Measurements from ENCODE around the gene CCDC149. TPM values are rescaled to one million over a fixed set of nuclear protein-coding genes. Genes with fewer than 3 reads are reported as not detected.

The CCDC149 gene
- total RNA-seq, 1 experiment from 2014 or later: 1.4 TPM

GRCh38 chr4:24896056-24896455 is 16.8 kb downstream of the CCDC149 start:
- Histone ChIP-seq H3K4me3 (ENCODE audit: insufficient read depth, low read depth, low read length) (no peak overlapping the region), H3K27me3 (ENCODE audit: control insufficient read depth, insufficient read depth, low read length) (no peaks in the 10 kb centered on the region), H3K36me3 (replicated peaks; ENCODE audit: control insufficient read depth, insufficient read depth, low read length) (no peaks in the 10 kb centered on the region)
- DNase-seq: no peak

- Histone ChIP-seq H3K36me3 (replicated peaks; ENCODE audit: control insufficient read depth, insufficient read depth, low read length) (no peaks in the 10 kb centered on the region), H3K4me3 (ENCODE audit: insufficient read depth, low read depth, low read length) (no peak overlapping the region), H3K27me3 (ENCODE audit: control insufficient read depth, insufficient read depth, low read length) (no peaks in the 10 kb centered on the region)
- no peak for DNase-seq
Measured at GRCh38 chr4:24895461-24895860, 17.4 kb downstream of the CCDC149 start.

GRCh38 chr4:24894846-24895245 is 18.0 kb downstream of the CCDC149 start:
- Histone ChIP-seq H3K4me3 (ENCODE audit: insufficient read depth, low read depth, low read length) (no peak overlapping the region), H3K27me3 (ENCODE audit: control insufficient read depth, insufficient read depth, low read length) (no peaks in the 10 kb centered on the region), H3K36me3 (replicated peaks; ENCODE audit: control insufficient read depth, insufficient read depth, low read length) (no peaks in the 10 kb centered on the region)
- no peak for DNase-seq

GRCh38 chr4:24894243-24894642 is 18.6 kb downstream of the CCDC149 start:
- H3K4me3 ChIP-seq (ENCODE audit: insufficient read depth, low read depth, low read length): no peak overlapping the region
- H3K27me3 ChIP-seq (ENCODE audit: control insufficient read depth, insufficient read depth, low read length): no peaks in the 10 kb centered on the region
- DNase-seq: no peak
- H3K36me3 ChIP-seq (replicated peaks; ENCODE audit: control insufficient read depth, insufficient read depth, low read length): no peaks in the 10 kb centered on the region

- DNase-seq: no peak
- H3K4me3 ChIP-seq (ENCODE audit: insufficient read depth, low read depth, low read length): no peak overlapping the region
- H3K27me3 ChIP-seq (ENCODE audit: control insufficient read depth, insufficient read depth, low read length): no peaks in the 10 kb centered on the region
- no peaks in the 10 kb centered on the region for H3K36me3 ChIP-seq (replicated peaks; ENCODE audit: control insufficient read depth, insufficient read depth, low read length)
Measured at GRCh38 chr4:24892778-24893177, 20.1 kb downstream of the CCDC149 start.

- H3K27me3 ChIP-seq (ENCODE audit: control insufficient read depth, insufficient read depth, low read length): no peaks in the 10 kb centered on the region
- H3K36me3 ChIP-seq (replicated peaks; ENCODE audit: control insufficient read depth, insufficient read depth, low read length): no peaks in the 10 kb centered on the region
- H3K4me3 ChIP-seq (ENCODE audit: insufficient read depth, low read depth, low read length): no peak overlapping the region
- no peak for DNase-seq
Measured at GRCh38 chr4:24892278-24892677, 20.6 kb downstream of the CCDC149 start.

- Histone ChIP-seq H3K36me3 (replicated peaks; ENCODE audit: control insufficient read depth, insufficient read depth, low read length) (no peaks in the 10 kb centered on the region), H3K4me3 (ENCODE audit: insufficient read depth, low read depth, low read length) (no peak overlapping the region), H3K27me3 (ENCODE audit: control insufficient read depth, insufficient read depth, low read length) (no peaks in the 10 kb centered on the region)
- DNase-seq: no peak
Measured at GRCh38 chr4:24890561-24891126, 22.2 kb downstream of the CCDC149 start.

GRCh38 chr4:24889991-24890390 is 22.9 kb downstream of the CCDC149 start:
- no peaks in the 10 kb centered on the region for H3K36me3 ChIP-seq (replicated peaks; ENCODE audit: control insufficient read depth, insufficient read depth, low read length)
- no peak overlapping the region for H3K4me3 ChIP-seq (ENCODE audit: insufficient read depth, low read depth, low read length)
- H3K27me3 ChIP-seq (ENCODE audit: control insufficient read depth, insufficient read depth, low read length): no peaks in the 10 kb centered on the region
- no peak for DNase-seq

GRCh38 chr4:24888475-24889344 is 24.1 kb downstream of the CCDC149 start:
- no peaks in the 10 kb centered on the region for H3K27me3 ChIP-seq (ENCODE audit: control insufficient read depth, insufficient read depth, low read length)
- no peaks in the 10 kb centered on the region for H3K36me3 ChIP-seq (replicated peaks; ENCODE audit: control insufficient read depth, insufficient read depth, low read length)
- no peak overlapping the region for H3K4me3 ChIP-seq (ENCODE audit: insufficient read depth, low read depth, low read length)
- DNase-seq: no peak

GRCh38 chr4:24887881-24888430 is 24.9 kb downstream of the CCDC149 start:
- H3K27me3 ChIP-seq (ENCODE audit: control insufficient read depth, insufficient read depth, low read length): no peaks in the 10 kb centered on the region
- DNase-seq: no peak
- H3K4me3 ChIP-seq (ENCODE audit: insufficient read depth, low read depth, low read length): no peak overlapping the region
- no peaks in the 10 kb centered on the region for H3K36me3 ChIP-seq (replicated peaks; ENCODE audit: control insufficient read depth, insufficient read depth, low read length)

GRCh38 chr4:24886596-24886995 is 26.2 kb downstream of the CCDC149 start:
- H3K4me3 ChIP-seq (ENCODE audit: insufficient read depth, low read depth, low read length): no peak overlapping the region
- no peak for DNase-seq

GRCh38 chr4:24885342-24885741 is 27.5 kb downstream of the CCDC149 start:
- Histone ChIP-seq H3K36me3 (replicated peaks; ENCODE audit: control insufficient read depth, insufficient read depth, low read length) (no peaks in the 10 kb centered on the region), H3K27me3 (ENCODE audit: control insufficient read depth, insufficient read depth, low read length) (no peaks in the 10 kb centered on the region), H3K4me3 (ENCODE audit: insufficient read depth, low read depth, low read length) (no peak overlapping the region)
- no peak for DNase-seq

More at GRCh38 chr4:24886596-24886995, 26.2 kb downstream of the CCDC149 start:
- Histone ChIP-seq H3K27me3 (ENCODE audit: control insufficient read depth, insufficient read depth, low read length) (no peaks in the 10 kb centered on the region), H3K36me3 (replicated peaks; ENCODE audit: control insufficient read depth, insufficient read depth, low read length) (no peaks in the 10 kb centered on the region)

GRCh38 chr4:24884902-24885301 is 27.9 kb downstream of the CCDC149 start:
- H3K27me3 ChIP-seq (ENCODE audit: control insufficient read depth, insufficient read depth, low read length): no peaks in the 10 kb centered on the region
- no peak overlapping the region for H3K4me3 ChIP-seq (ENCODE audit: insufficient read depth, low read depth, low read length)
- H3K36me3 ChIP-seq (replicated peaks; ENCODE audit: control insufficient read depth, insufficient read depth, low read length): no peaks in the 10 kb centered on the region
- DNase-seq: no peak

GRCh38 chr4:24881508-24882196 is 31.2 kb downstream of the CCDC149 start:
- DNase-seq: no peak
- Histone ChIP-seq H3K4me3 (ENCODE audit: insufficient read depth, low read depth, low read length) (no peak overlapping the region), H3K36me3 (replicated peaks; ENCODE audit: control insufficient read depth, insufficient read depth, low read length) (no peaks in the 10 kb centered on the region), H3K27me3 (ENCODE audit: control insufficient read depth, insufficient read depth, low read length) (no peaks in the 10 kb centered on the region)

- H3K4me3 ChIP-seq (ENCODE audit: insufficient read depth, low read depth, low read length): no peak overlapping the region
- H3K27me3 ChIP-seq (ENCODE audit: control insufficient read depth, insufficient read depth, low read length): no peaks in the 10 kb centered on the region
- DNase-seq: no peak
- no peaks in the 10 kb centered on the region for H3K36me3 ChIP-seq (replicated peaks; ENCODE audit: control insufficient read depth, insufficient read depth, low read length)
Measured at GRCh38 chr4:24880186-24880585, 32.7 kb downstream of the CCDC149 start.
